IMR-90 (cell line): ENCODE results near the gene DEUP1. TPM values are rescaled to one million over a fixed set of nuclear protein-coding genes. Genes with fewer than 3 reads are reported as not detected.

Source experiments
- ATAC-seq: fragments of 200-7000 bp; cut with Tn5 transposase; 2 replicates; pipeline ENCODE4 v1.9.1; 2020; ENCODE audit warnings: low read depth, mild to moderate bottlenecking, moderate library complexity
- BruUV-seq: library from RNA; stranded (reverse); fragments of 400-500 nt; replicated peaks from 2 replicates; lab custom pipeline; 2021; lab: Mats Ljungman, UMichigan
- CTCF ChIA-PET: fragments of 300-600 bp; formaldehyde crosslinking; extraction: SDS; loops from one replicate; lab custom pipeline; 2021; ENCODE audit warnings: antibody characterized with exemption; lab: Yijun Ruan, JAX
- POLR2A ChIA-PET: fragments of 300-600 bp; sonication (Branson Sonifier 250); formaldehyde crosslinking; loops from one replicate; lab custom pipeline; 2022; ENCODE audit warnings: antibody characterized with exemption; ENCODE audit not compliant: unreplicated experiment; lab: Charles Lee
- DNase-seq: peaks from one replicate; pipeline ENCODE4 v3.0.0; 2013
- H2AFZ ChIP-seq: replicated peaks from 2 replicates; pipeline ENCODE3; 2013; ENCODE audit warnings: low read length, mild to moderate bottlenecking; ENCODE audit not compliant: poor library complexity
- H2AK5ac ChIP-seq: 2 replicates; pipeline ENCODE4 v1.6.1; 2013; ENCODE audit warnings: low read depth, low read length, inconsistent platforms
- H2AK9ac ChIP-seq: replicated peaks from 2 replicates; pipeline ENCODE3; 2013; ENCODE audit warnings: mild to moderate bottlenecking, low read depth, low read length, moderate library complexity; ENCODE audit not compliant: poor library complexity
- H2BK120ac ChIP-seq: 2 replicates; pipeline ENCODE4 v1.6.1; 2013; ENCODE audit warnings: low read depth, low read length, inconsistent platforms
- H2BK15ac ChIP-seq: 3 replicates; pipeline ENCODE4 v1.6.1; 2013; ENCODE audit warnings: low read depth, low read length, inconsistent platforms
- H2BK20ac ChIP-seq: 2 replicates; pipeline ENCODE4 v1.6.1; 2013; ENCODE audit warnings: low read depth, mild to moderate bottlenecking, inconsistent platforms, low read length, moderate library complexity
- H2BK5ac ChIP-seq: 2 replicates; pipeline ENCODE4 v1.6.1; 2013; ENCODE audit warnings: mild to moderate bottlenecking, low read depth, low read length, inconsistent platforms; ENCODE audit not compliant: poor library complexity, severe bottlenecking
- H3K14ac ChIP-seq: replicated peaks from 2 replicates; pipeline ENCODE4 v1.6.1; 2013; ENCODE audit warnings: low read depth, low read length, inconsistent platforms
- H3K18ac ChIP-seq: 2 replicates; pipeline ENCODE4 v1.6.1; 2013; ENCODE audit warnings: low read depth, low read length, control low read depth
- H3K23ac ChIP-seq: 2 replicates; pipeline ENCODE4 v1.6.1; 2013; ENCODE audit warnings: low read depth, low read length, inconsistent platforms
- H3K27ac ChIP-seq: 2 replicates; pipeline ENCODE4 v1.5.1; 2013; ENCODE audit warnings: mild to moderate bottlenecking, control low read depth, low read length; ENCODE audit not compliant: insufficient read depth
- H3K27me3 ChIP-seq: 2 replicates; pipeline ENCODE4 v1.6.1; 2013; ENCODE audit warnings: low read length; ENCODE audit not compliant: control insufficient read depth, insufficient read depth
- H3K36me3 ChIP-seq: 2 replicates; pipeline ENCODE4 v1.6.1; 2013; ENCODE audit warnings: low read length, mixed read lengths; ENCODE audit not compliant: control insufficient read depth, insufficient read depth
- H3K4ac ChIP-seq: 2 replicates; pipeline ENCODE4 v1.6.1; 2013; ENCODE audit warnings: low read depth, low read length, inconsistent platforms
- H3K4me1 ChIP-seq: 2 replicates; pipeline ENCODE4 v1.6.1; 2013; ENCODE audit warnings: low read length, mixed read lengths; ENCODE audit not compliant: control insufficient read depth, insufficient read depth
- H3K4me2 ChIP-seq: 2 replicates; pipeline ENCODE4 v1.6.1; 2013; ENCODE audit warnings: low read depth, mild to moderate bottlenecking, control low read depth, low read length, moderate library complexity
- H3K4me3 ChIP-seq: 2 replicates; pipeline ENCODE4 v1.5.1; 2013; ENCODE audit warnings: low read depth, mild to moderate bottlenecking, control low read depth, low read length, moderate library complexity; ENCODE audit not compliant: insufficient read depth
- H3K56ac ChIP-seq: 2 replicates; pipeline ENCODE4 v1.6.1; 2013; ENCODE audit warnings: low read length, inconsistent platforms; ENCODE audit not compliant: insufficient read depth; ENCODE audit errors: extremely low read depth
- H3K79me1 ChIP-seq, 2 experiments: 2 replicates each; pipeline ENCODE4 v1.6.1; 2013; ENCODE audit warnings: low read length in 2 of 2, inconsistent platforms in 1 of 2, low read depth in 1 of 2
- H3K9ac ChIP-seq: 2 replicates; pipeline ENCODE4 v1.6.1; 2013; ENCODE audit warnings: low read depth, low read length, control low read depth
- H3K9me1 ChIP-seq: 2 replicates; pipeline ENCODE4 v1.6.1; 2013; ENCODE audit warnings: low read length, inconsistent platforms; ENCODE audit not compliant: insufficient read depth
- H3K9me3 ChIP-seq: 2 replicates; pipeline ENCODE4 v1.6.1; 2013; ENCODE audit warnings: low read length; ENCODE audit not compliant: control insufficient read depth, insufficient read depth
- H4K20me1 ChIP-seq: 2 replicates; pipeline ENCODE4 v1.6.1; 2013; ENCODE audit warnings: low read length, inconsistent platforms; ENCODE audit not compliant: insufficient read depth
- H4K5ac ChIP-seq: 2 replicates; pipeline ENCODE4 v1.6.1; 2013; ENCODE audit warnings: mild to moderate bottlenecking, low read depth, low read length, control low read depth
- H4K8ac ChIP-seq, 2 experiments: 2 replicates each; pipeline ENCODE4 v1.6.1; 2013; ENCODE audit warnings: low read depth in 2 of 2, low read length in 2 of 2, control low read depth in 1 of 2, inconsistent platforms in 1 of 2
- H4K91ac ChIP-seq: 2 replicates; pipeline ENCODE4 v1.6.1; 2013; ENCODE audit warnings: low read depth, low read length, inconsistent platforms; ENCODE audit not compliant: insufficient read depth
- BHLHE40 ChIP-seq: fragments of 150-350 bp; IDR thresholded peaks from 2 replicates; pipeline ENCODE4 v1.6.1; 2016; ENCODE audit warnings: mild to moderate bottlenecking, low read depth, low read length
- CHD1 ChIP-seq: IDR thresholded peaks from 2 replicates; pipeline ENCODE4 v1.6.1; 2012; ENCODE audit warnings: low read depth, low read length, improper control_type of control experiment
- SMC3 ChIP-seq: fragments of 150-350 bp; IDR thresholded peaks from 2 replicates; pipeline ENCODE4 v1.6.1; 2016; ENCODE audit warnings: low read depth, mild to moderate bottlenecking, antibody characterized with exemption, low read length, moderate library complexity
- WGBS, 2 experiments: methylation state at CpG; one replicate each; pipeline versions ENCODE4 v1.1.5 to v1.1.7; 2013; ENCODE audit warnings: missing lambda C conversion rate in 2 of 2; ENCODE audit not compliant: insufficient read length in 1 of 2; ENCODE audit errors: extremely low coverage in 2 of 2; 5-methylcytosine and 5-hydroxymethylcytosine counted together
- dilution Hi-C: fragments of 300-500 bp; cut with HindIII; formaldehyde crosslinking; loops from one replicate; pipeline ENCODE4 v1.14.3; 2018; ENCODE audit warnings: low sequenced_read_pairs; ENCODE audit not compliant: unreplicated experiment
- in situ Hi-C: fragments of 300-500 bp; cut with MboI; formaldehyde crosslinking; loops from 3 replicates; pipeline ENCODE4 v1.14.3; 2019; ENCODE audit warnings: low sequenced_read_pairs, inconsistent platforms, mixed read lengths
- intact Hi-C: fragments of 100-400 bp; cut with micrococcal nuclease; formaldehyde crosslinking; loops from 2 replicates; pipeline ENCODE4 v1.10.0; 2022
- polyA plus RNA-seq, 3 experiments: library from polyadenylated mRNA; depleted of rRNA; stranded (reverse); fragments of >200 nt; gene quantifications; 2 replicates each; pipeline ENCODE4 v1.2.3, GENCODE V29; 2012; ENCODE audit warnings: low replicate concordance in 1 of 3
- total RNA-seq: library from RNA; depleted of rRNA; stranded (reverse); fragments of >200 nt; gene quantifications from 2 replicates; pipeline ENCODE4 v1.2.3, GENCODE V29; 2012

Gene DEUP1
- total and polyA plus RNA-seq, 2 of the 4 experiments (the other 2 are of a cell fraction), result not detected

DNA sequence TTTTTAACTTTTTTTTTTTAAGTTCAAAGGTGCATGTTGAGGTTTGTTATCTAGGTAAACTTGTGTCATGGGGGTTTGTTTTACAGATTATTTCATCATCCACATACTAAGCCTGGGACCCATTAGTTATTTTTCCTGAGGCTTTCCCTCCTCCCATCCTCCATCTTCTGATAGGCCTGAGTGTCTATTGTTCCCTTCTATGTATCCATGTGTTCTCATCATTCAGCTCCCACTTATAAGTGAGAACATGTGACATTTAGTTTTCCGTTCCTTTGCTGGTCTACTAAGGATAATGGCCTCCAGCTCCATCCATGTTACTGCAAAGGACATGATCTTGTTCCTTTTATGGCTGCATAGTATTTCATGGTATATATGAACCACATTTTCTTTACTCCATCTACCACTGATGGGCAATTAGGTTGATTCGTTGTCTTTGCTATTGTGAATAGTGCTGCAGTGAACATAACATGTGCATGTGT, 14.4 kb downstream of the DEUP1 start:
- no peak overlapping the region for H4K91ac ChIP-seq
- no peak overlapping the region for H3K9ac ChIP-seq
- no peak overlapping the region for H3K56ac ChIP-seq
- H4K5ac ChIP-seq, result no peak overlapping the region
- WGBS, 2 experiments, result no CpG with 5 or more reads among the region's 2 CpGs
- intact Hi-C loops (no loop called here), in situ Hi-C loops (no loop called here), dilution Hi-C loops (no loop called here)
- H3K4me3 ChIP-seq, result no peak overlapping the region
- H3K18ac ChIP-seq, result no peak overlapping the region
- no peak overlapping the region for H2AFZ ChIP-seq
- H3K27ac ChIP-seq, result no peak overlapping the region
- DNase-seq, result no peak
- no peaks in the 10 kb centered on the region for H3K36me3 ChIP-seq
- no peaks in the 10 kb centered on the region for H3K27me3 ChIP-seq
- H3K14ac ChIP-seq, result no peak overlapping the region
- no peak overlapping the region for H2AK9ac ChIP-seq
- no TSS peak for BruUV-seq
- ChIA-PET POLR2A (no interaction called here), CTCF (interaction anchor here (0.6 kb wide), 2 partner anchors 40 to 43 kb away, joined by 3 to 4 read pairs; no protein-coding TSS in a partner anchor)
- no peak for TF ChIP-seq SMC3
- no peak for TF ChIP-seq BHLHE40
- TF ChIP-seq CHD1, result no peak
- ATAC-seq, result no peak
- no peak overlapping the region for H2BK15ac ChIP-seq
- no peak overlapping the region for H2BK120ac ChIP-seq
- no peak overlapping the region for H3K4me2 ChIP-seq
- H3K9me1 ChIP-seq, result no peaks in the 10 kb centered on the region
- H3K79me1 ChIP-seq, result no peaks in the 10 kb centered on the region
- H2BK20ac ChIP-seq, result no peak overlapping the region
- no peaks in the 10 kb centered on the region for H3K4me1 ChIP-seq
- H3K23ac ChIP-seq, result no peak overlapping the region
- no peak overlapping the region for H2AK5ac ChIP-seq
- no peak overlapping the region for H3K4ac ChIP-seq
- H2BK5ac ChIP-seq, result no peak overlapping the region
- no peak overlapping the region for H4K8ac ChIP-seq
- H3K9me3 ChIP-seq, result no peaks in the 10 kb centered on the region
- no peaks in the 10 kb centered on the region for H4K20me1 ChIP-seq
